Endothelial cell (in vitro differentiated cells): ENCODE results near the gene KCNQ1OT1. TPM values are rescaled to one million over a fixed set of nuclear protein-coding genes. Genes with fewer than 3 reads are reported as not detected.
A peak's percentile ranks its signal among the peaks of the same experiment; 100 is the strongest.

ENCODE experiments used
- DNase-seq: peaks from one replicate; pipeline ENCODE4 v3.0.0; 2021; ENCODE audit warnings: low spot score
- H3K27ac Mint-ChIP-seq: one replicate; pipeline ENCODE4 v1.8.0; 2021; ENCODE audit warnings: mixed read lengths, inconsistent platforms; ENCODE audit not compliant: unreplicated experiment
- H3K27me3 Mint-ChIP-seq: one replicate; pipeline ENCODE4 v1.8.0; 2021; ENCODE audit warnings: mild to moderate bottlenecking, moderate library complexity, mixed read lengths, inconsistent platforms; ENCODE audit not compliant: unreplicated experiment
- H3K36me3 Mint-ChIP-seq: one replicate; pipeline ENCODE4 v1.8.0; 2021; ENCODE audit warnings: mild to moderate bottlenecking, low read depth, mixed read lengths, inconsistent platforms; ENCODE audit not compliant: unreplicated experiment
- H3K4me1 Mint-ChIP-seq: one replicate; pipeline ENCODE4 v1.8.0; 2021; ENCODE audit warnings: mild to moderate bottlenecking, mixed read lengths, inconsistent platforms; ENCODE audit not compliant: unreplicated experiment
- H3K4me3 Mint-ChIP-seq: one replicate; pipeline ENCODE4 v1.8.0; 2021; ENCODE audit warnings: mild to moderate bottlenecking, mixed read lengths, inconsistent platforms; ENCODE audit not compliant: unreplicated experiment
- H3K9me3 Mint-ChIP-seq: one replicate; pipeline ENCODE4 v1.8.0; 2021; ENCODE audit warnings: mixed read lengths, inconsistent platforms; ENCODE audit not compliant: unreplicated experiment
- CTCF ChIP-seq: fragments of 200-600 bp; sonication (generic); IDR thresholded peaks from one replicate; pipeline ENCODE4 v1.5.0; 2021; ENCODE audit warnings: antibody characterized with exemption; ENCODE audit not compliant: unreplicated experiment
- total RNA-seq: library from RNA; stranded (reverse); fragmentation: NEBNext Ultra II Directional; extraction: Animal tissue kit (Norgen Biotek cat#: 25700); gene quantifications from one replicate; pipeline ENCODE4 v1.2.1, GENCODE V29; 2021; ENCODE audit not compliant: unreplicated experiment

KCNQ1OT1 gene
- total RNA-seq, 1 donor from 2014 or later: 1.2 TPM

- H3K9me3 Mint-ChIP-seq: no peaks in the 10 kb centered on the region
- no peak for DNase-seq
- no peak overlapping the region for H3K4me3 Mint-ChIP-seq
- no peak overlapping the region for H3K27ac Mint-ChIP-seq
- peaks cover 4% of the 10 kb centered on the region for H3K36me3 Mint-ChIP-seq
- H3K27me3 Mint-ChIP-seq: no peaks in the 10 kb centered on the region
- H3K4me1 Mint-ChIP-seq: no peaks in the 10 kb centered on the region
- TF ChIP-seq CTCF: no peak
Measured at GRCh38 chr11:2625183-2625582, 74.6 kb downstream of the KCNQ1OT1 start.

GRCh38 chr11:2621894-2622293 is 77.9 kb downstream of the KCNQ1OT1 start:
- no peak for DNase-seq
- H3K27me3 Mint-ChIP-seq: no peaks in the 10 kb centered on the region
- no peak for TF ChIP-seq CTCF
- H3K4me3 Mint-ChIP-seq: no peak overlapping the region
- H3K27ac Mint-ChIP-seq: no peak overlapping the region
- H3K4me1 Mint-ChIP-seq: no peaks in the 10 kb centered on the region
- H3K9me3 Mint-ChIP-seq: no peaks in the 10 kb centered on the region
- H3K36me3 Mint-ChIP-seq: peaks cover 4% of the 10 kb centered on the region

- H3K9me3 Mint-ChIP-seq: no peaks in the 10 kb centered on the region
- H3K4me3 Mint-ChIP-seq: no peak overlapping the region
- DNase-seq: no peak
- TF ChIP-seq CTCF: no peak
- no peaks in the 10 kb centered on the region for H3K27me3 Mint-ChIP-seq
- no peaks in the 10 kb centered on the region for H3K4me1 Mint-ChIP-seq
- H3K36me3 Mint-ChIP-seq: peaks cover 6% of the 10 kb centered on the region
- H3K27ac Mint-ChIP-seq: no peak overlapping the region
Measured at GRCh38 chr11:2612884-2613571, 86.8 kb downstream of the KCNQ1OT1 start.

GRCh38 chr11:2609345-2609744 is 90.4 kb downstream of the KCNQ1OT1 start:
- H3K27ac Mint-ChIP-seq: no peak overlapping the region
- peaks cover 6% of the 10 kb centered on the region for H3K36me3 Mint-ChIP-seq
- TF ChIP-seq CTCF: no peak
- DNase-seq: no peak
- H3K27me3 Mint-ChIP-seq: peaks cover 3% of the 10 kb centered on the region
- H3K9me3 Mint-ChIP-seq: no peaks in the 10 kb centered on the region
- no peaks in the 10 kb centered on the region for H3K4me1 Mint-ChIP-seq
- no peak overlapping the region for H3K4me3 Mint-ChIP-seq

- peaks cover 3% of the 10 kb centered on the region for H3K36me3 Mint-ChIP-seq
- peaks cover 12% of the 10 kb centered on the region for H3K4me1 Mint-ChIP-seq
- peak; percentile 11 for DNase-seq
- no peak for TF ChIP-seq CTCF
- peaks cover under 1% of the 10 kb centered on the region for H3K27me3 Mint-ChIP-seq
- H3K27ac Mint-ChIP-seq: peak overlapping the region; percentile 79
- H3K9me3 Mint-ChIP-seq: peaks cover 6% of the 10 kb centered on the region
- no peak overlapping the region for H3K4me3 Mint-ChIP-seq
Measured at GRCh38 chr11:2599561-2600189, 100.1 kb downstream of the KCNQ1OT1 start.
